HG02885 (cell line): ENCODE results near the gene SHQ1.
"Not testable (repeated sequence)": the region's sequence is repeated elsewhere in the genome, so short reads cannot be mapped to it uniquely, and the experiment has no call there.

Experiments used
- ATAC-seq: cut with Tn5 transposase; IDR thresholded peaks from one replicate; pipeline ENCODE4 v1.9.1; 2021; ENCODE audit warnings: mild to moderate bottlenecking; ENCODE audit not compliant: unreplicated experiment, poor library complexity

The SHQ1 gene

GRCh38 chr3:72756900-72757299, 91.3 kb downstream of the SHQ1 start:
- peak; percentile 100 for ATAC-seq

GRCh38 chr3:72754582-72754981, 93.7 kb downstream of the SHQ1 start:
- no peak for ATAC-seq

GRCh38 chr3:72753495-72753894, 94.8 kb downstream of the SHQ1 start:
- no peak for ATAC-seq

GRCh38 chr3:72750405-72750965, 97.8 kb downstream of the SHQ1 start:
- no peak for ATAC-seq

GRCh38 chr3:72748659-72749058, 99.6 kb downstream of the SHQ1 start:
- no peak for ATAC-seq

GRCh38 chr3:72746430-72747411, 101.5 kb downstream of the SHQ1 start:
- ATAC-seq: no peak

GRCh38 chr3:72745146-72745999, 102.9 kb downstream of the SHQ1 start:
- ATAC-seq: no peak

- ATAC-seq: no peak
Measured at GRCh38 chr3:72744330-72744729, 103.9 kb downstream of the SHQ1 start.

DNA sequence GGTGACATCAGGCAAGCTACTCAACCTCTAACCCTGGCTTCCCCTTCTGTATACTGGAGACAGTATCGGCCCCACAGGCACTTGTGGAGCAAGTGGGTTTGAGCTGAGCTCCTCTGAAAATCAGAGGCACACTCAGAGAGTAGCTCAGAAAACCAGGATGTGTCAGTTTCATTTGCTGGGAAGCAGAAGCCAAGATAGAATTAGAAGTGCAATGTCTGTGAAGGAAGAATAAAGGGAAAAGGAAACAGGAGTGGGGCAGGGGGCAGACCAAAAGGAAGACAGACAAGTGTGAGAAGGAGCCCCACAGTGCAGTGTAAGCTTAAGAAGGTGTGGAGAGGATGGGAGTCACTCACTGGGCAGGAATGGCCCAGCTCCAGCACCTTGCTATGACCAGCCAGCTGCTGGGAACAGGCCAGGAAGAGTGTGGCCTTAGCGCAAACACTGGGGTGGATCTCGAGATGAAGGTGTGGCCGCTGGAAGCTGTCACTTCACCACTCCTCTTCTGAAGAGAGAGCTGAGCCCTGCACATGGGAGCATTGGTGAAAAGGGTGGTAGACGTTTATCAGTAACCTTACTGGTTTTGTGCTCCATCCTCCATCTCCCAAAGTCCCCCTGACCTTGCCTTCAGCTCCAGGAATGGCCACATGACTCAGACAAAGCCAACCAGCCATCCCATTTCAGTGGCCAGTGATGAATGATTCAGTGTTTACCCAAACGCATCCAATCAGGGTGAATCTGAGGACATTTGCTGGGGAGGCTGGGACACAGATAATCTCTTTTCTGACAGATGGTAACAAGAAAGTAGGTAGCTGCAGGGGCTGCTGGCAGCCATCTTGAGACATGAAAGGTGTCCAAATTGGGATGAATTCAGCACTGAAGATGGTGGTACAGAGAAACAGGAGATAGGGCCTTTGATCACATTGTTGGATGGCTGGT, 108.4 kb downstream of the SHQ1 start:
- no peak for ATAC-seq

- ATAC-seq: peak; percentile 81
Measured at GRCh38 chr3:72738752-72739530, 109.3 kb downstream of the SHQ1 start.

- ATAC-seq: not testable (repeated sequence)
Measured at GRCh38 chr3:72735072-72735471, 113.2 kb downstream of the SHQ1 start.

DNA sequence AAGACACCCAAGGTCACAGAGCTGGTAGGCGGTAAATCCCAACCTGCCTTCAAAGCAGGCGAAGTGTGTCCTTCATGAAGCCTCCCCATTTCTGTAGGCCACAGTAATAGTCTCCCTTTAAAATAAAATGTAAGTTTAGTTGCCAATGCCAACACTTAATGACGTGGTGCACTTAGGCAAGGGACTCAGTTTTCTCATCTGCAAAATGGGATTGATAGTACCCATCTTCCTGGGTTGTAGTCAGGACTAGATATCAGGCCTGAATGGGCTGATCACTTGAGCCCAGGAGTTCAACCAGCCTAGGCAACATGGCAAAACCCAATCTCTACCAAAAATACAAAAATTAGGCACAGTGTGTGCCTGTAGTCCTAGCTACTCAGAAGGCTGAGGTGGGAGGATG, 114.6 kb downstream of the SHQ1 start:
- ATAC-seq: no peak

- ATAC-seq: not testable (repeated sequence)
Measured at GRCh38 chr3:72732666-72733345, 115.4 kb downstream of the SHQ1 start.

GRCh38 chr3:72728958-72729467, 119.2 kb downstream of the SHQ1 start:
- ATAC-seq: no peak

DNA sequence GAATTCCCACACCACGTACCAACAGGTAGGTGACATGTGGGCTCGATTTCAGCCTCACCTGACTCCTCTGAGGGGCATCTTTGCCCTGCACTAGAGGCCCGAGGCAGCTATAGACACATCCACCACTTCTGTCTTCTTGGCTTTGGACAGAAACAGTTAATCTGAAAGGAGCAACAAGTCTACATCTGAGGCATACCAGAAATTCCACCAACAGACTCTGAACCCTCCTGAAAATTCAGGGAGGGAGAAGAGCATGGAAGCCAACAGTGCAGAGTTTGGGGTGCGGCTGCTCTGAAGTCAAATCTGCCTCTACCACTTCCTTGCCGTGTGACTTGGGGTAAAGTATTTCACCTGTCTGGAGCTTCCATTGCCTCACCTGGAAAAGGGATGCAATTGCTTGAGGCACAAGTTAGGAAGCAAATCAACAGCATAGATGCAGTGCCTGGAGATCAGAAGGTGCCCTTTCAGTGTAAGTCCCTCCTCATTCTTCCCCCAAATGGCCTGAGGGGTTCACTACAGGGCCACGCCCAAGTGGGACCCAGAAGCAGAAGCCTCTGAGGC, 119.8 kb downstream of the SHQ1 start:
- no peak for ATAC-seq

- ATAC-seq: no peak
Measured at GRCh38 chr3:72727726-72728125, 120.5 kb downstream of the SHQ1 start.

- ATAC-seq: no peak
Measured at GRCh38 chr3:72727172-72727571, 121.1 kb downstream of the SHQ1 start.

DNA sequence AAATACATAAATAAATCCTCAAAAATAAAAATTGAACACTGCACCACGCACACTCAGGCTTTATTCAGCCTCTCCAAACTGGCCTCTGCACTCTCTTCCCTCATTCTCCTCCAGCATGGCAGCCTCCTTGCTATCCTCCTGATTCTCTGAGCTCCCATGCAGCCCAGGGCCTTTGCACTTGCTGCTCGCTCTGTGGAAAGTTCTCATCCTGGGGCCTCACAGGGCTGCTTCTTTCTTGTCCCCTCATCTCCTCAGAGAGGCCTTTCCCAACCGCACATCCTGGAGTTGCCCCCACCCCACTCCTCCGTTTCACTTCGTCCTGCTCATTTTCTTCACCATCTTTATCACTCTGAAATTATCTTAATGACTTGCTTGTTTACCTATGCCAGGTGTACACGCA, 123.0 kb downstream of the SHQ1 start:
- no peak for ATAC-seq
